Parathyroid adenoma (tissue), 2 donors: ENCODE data around the gene TMEM74B.

Source experiments
- H2AFZ ChIP-seq: fragments of 300-600 bp; sonication (generic); one replicate; pipeline ENCODE4 v1.7.0; 2017; ENCODE audit warnings: antibody characterized with exemption, mild to moderate bottlenecking
- H3K27ac ChIP-seq: fragments of 300-600 bp; sonication (generic); one replicate; pipeline ENCODE4 v1.7.0; 2017
- H3K27me3 ChIP-seq: fragments of 300-600 bp; sonication (generic); one replicate; pipeline ENCODE4 v1.7.0; 2017; ENCODE audit warnings: low read length; ENCODE audit not compliant: control insufficient read depth, insufficient read depth
- H3K36me3 ChIP-seq: fragments of 300-600 bp; sonication (generic); one replicate; pipeline ENCODE4 v1.7.0; 2017; ENCODE audit warnings: low read length; ENCODE audit not compliant: control insufficient read depth, insufficient read depth
- H3K4me1 ChIP-seq: fragments of 300-600 bp; sonication (generic); one replicate; pipeline ENCODE4 v1.7.0; 2017; ENCODE audit warnings: control low read depth
- H3K4me2 ChIP-seq: fragments of 300-600 bp; sonication (generic); one replicate; pipeline ENCODE4 v1.7.0; 2017; ENCODE audit warnings: low read length
- H3K4me3 ChIP-seq: fragments of 300-600 bp; sonication (generic); one replicate; pipeline ENCODE4 v1.7.0; 2017; ENCODE audit warnings: low read depth, low read length
- H3K79me2 ChIP-seq: fragments of 300-600 bp; sonication (generic); one replicate; pipeline ENCODE4 v1.7.0; 2017; ENCODE audit warnings: control low read depth
- H3K9ac ChIP-seq: fragments of 300-600 bp; sonication (generic); one replicate; pipeline ENCODE4 v1.7.0; 2017; ENCODE audit warnings: mild to moderate bottlenecking
- H3K9me3 ChIP-seq: fragments of 300-600 bp; sonication (generic); one replicate; pipeline ENCODE4 v1.7.0; 2017; ENCODE audit warnings: low read length; ENCODE audit not compliant: control insufficient read depth
- TF ChIP-seq, protein P1 (sequence below): fragments of 300-600 bp; sonication (generic); IDR thresholded peaks from one replicate; pipeline ENCODE4 v1.7.0; 2017; ENCODE audit warnings: antibody characterized with exemption, mild to moderate bottlenecking
- donor health status: primary hyperparathyroidism.

TMEM74B gene

DNA sequence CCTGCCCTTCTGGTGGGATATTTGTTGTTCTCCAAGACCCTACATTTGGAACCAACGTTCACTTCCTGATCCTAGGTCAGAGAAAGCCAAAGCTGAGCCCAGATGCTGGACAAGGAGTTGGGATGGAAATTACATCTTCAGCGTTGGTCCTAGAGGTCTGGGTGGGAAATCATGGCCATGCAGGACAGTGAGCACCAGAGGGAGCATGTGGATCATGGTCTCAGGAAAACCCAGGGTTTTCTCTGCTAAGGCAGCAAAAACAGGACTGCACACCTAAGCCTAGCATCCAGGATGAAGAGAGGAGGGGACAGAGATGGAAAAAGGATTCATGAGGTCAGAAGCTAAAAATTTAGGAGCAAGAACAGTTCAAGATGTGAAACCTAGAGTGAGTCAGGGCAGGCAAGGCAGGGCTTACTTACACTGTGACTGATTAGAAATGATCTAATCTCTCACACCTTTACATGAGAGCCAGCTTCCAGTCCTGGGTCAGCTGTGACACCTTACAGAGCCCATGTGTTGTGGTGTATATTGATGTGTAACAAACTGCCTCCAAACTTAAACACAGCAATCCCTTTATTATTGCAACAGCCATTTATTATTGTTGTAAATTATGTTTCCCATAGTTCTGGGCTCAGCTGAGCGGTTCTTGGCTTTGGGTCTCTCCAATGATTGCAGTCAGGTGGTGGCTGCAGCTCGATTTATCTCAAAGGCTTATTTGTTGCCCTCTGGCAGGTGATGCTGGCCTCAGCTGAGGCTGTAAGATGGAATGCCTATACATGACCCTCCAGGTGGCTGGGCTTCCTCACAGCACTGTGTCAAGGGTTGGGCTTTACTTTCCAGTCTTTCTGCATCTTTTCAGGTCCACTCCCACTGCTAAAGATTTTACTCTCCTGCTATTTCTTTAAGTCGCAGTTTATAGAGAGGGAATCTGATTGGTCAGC, 24.9 kb upstream of the TMEM74B start:
- TF ChIP-seq, protein P1, sequence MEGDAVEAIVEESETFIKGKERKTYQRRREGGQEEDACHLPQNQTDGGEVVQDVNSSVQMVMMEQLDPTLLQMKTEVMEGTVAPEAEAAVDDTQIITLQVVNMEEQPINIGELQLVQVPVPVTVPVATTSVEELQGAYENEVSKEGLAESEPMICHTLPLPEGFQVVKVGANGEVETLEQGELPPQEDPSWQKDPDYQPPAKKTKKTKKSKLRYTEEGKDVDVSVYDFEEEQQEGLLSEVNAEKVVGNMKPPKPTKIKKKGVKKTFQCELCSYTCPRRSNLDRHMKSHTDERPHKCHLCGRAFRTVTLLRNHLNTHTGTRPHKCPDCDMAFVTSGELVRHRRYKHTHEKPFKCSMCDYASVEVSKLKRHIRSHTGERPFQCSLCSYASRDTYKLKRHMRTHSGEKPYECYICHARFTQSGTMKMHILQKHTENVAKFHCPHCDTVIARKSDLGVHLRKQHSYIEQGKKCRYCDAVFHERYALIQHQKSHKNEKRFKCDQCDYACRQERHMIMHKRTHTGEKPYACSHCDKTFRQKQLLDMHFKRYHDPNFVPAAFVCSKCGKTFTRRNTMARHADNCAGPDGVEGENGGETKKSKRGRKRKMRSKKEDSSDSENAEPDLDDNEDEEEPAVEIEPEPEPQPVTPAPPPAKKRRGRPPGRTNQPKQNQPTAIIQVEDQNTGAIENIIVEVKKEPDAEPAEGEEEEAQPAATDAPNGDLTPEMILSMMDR: no peak
- Histone ChIP-seq H2AFZ (no peak overlapping the region), H3K4me3 (no peak overlapping the region), H3K27ac (no peak overlapping the region), H3K4me2 (no peak overlapping the region), H3K9me3 (no peaks in the 10 kb centered on the region), H3K79me2 (no peaks in the 10 kb centered on the region), H3K36me3 (no peaks in the 10 kb centered on the region), H3K4me1 (no peaks in the 10 kb centered on the region), H3K27me3 (no peaks in the 10 kb centered on the region), H3K9ac (no peak overlapping the region)

GRCh38 chr20:1207293-1207878, 22.6 kb upstream of the TMEM74B start:
- Histone ChIP-seq H3K4me3 (no peak overlapping the region), H3K79me2 (no peaks in the 10 kb centered on the region), H3K9me3 (no peaks in the 10 kb centered on the region), H3K27me3 (no peaks in the 10 kb centered on the region), H3K36me3 (no peaks in the 10 kb centered on the region), H2AFZ (no peak overlapping the region), H3K27ac (no peak overlapping the region), H3K4me1 (no peaks in the 10 kb centered on the region), H3K4me2 (no peak overlapping the region), H3K9ac (no peak overlapping the region)
- TF ChIP-seq, protein P1: no peak

DNA sequence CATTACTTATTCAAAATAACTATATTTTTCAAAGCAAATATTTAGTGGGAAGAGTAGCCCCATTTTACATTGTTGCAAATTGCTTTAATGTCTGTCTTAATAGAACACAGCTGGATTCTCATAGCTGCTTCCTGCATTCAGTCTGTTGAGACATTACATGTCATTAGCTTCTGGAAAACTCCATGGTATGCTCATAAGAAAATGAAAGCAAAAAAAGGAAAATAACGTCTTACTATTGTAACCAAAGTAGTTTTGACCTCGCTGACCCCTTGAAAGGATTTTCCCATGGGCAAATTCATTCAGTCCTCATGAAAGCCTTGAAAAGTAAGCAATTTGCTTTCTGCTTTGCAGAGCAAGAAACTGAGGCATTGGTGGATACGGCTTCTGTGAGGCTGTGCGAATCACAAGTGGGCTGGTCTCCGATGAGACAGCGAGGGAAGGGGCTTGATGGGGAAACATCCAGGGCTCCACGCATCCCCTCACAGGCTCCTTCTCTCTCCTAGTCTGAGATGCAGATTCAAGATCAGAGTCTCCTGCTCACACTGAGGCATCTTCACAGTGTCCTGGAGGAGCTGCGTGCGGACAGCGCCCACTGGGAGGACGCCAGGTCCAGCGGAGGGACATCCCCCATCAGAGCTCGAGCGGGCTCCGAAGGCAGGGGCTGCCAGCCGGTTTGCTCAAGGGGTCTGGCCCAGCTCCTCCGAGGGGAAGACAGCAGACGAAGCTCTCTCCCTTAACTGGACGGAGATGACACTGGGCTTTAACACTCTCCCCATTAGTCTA, 21.8 kb upstream of the TMEM74B start:
- Histone ChIP-seq H3K4me2 (no peak overlapping the region), H3K27me3 (no peaks in the 10 kb centered on the region), H2AFZ (no peak overlapping the region), H3K9me3 (no peaks in the 10 kb centered on the region), H3K79me2 (no peaks in the 10 kb centered on the region), H3K4me1 (no peaks in the 10 kb centered on the region), H3K9ac (no peak overlapping the region), H3K36me3 (no peaks in the 10 kb centered on the region), H3K27ac (no peak overlapping the region), H3K4me3 (no peak overlapping the region)
- TF ChIP-seq, protein P1: no peak

DNA sequence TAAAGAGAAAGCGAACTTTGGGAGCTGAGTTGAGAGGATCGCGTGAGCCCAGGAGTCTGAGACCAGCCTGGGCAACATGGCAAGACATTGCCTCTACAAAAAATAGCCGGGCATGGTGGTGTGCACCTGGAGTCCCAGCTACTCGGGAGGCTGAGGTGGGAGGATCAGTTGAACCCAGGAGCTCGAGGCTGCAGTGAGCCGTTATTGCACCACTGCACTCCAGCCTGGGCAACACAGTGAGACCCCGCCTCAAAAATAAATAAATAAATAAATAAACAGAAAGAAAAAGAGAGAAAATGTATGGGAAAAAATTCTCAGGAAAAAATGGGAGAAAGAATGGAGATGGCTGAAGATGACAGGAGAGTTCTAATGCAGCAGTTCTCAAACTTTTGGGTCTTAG, 21.0 kb upstream of the TMEM74B start:
- no peak overlapping the region for H3K4me2 ChIP-seq
- H3K79me2 ChIP-seq: no peaks in the 10 kb centered on the region
- no peak overlapping the region for H3K4me3 ChIP-seq
- TF ChIP-seq, protein P1: no peak
- H3K9ac ChIP-seq: no peak overlapping the region
- H3K27me3 ChIP-seq: no peaks in the 10 kb centered on the region
- H2AFZ ChIP-seq: no peak overlapping the region
- no peak overlapping the region for H3K27ac ChIP-seq
- H3K4me1 ChIP-seq: no peaks in the 10 kb centered on the region
- no peaks in the 10 kb centered on the region for H3K9me3 ChIP-seq
- H3K36me3 ChIP-seq: no peaks in the 10 kb centered on the region
